GM18526 (cell line): ENCODE data around the gene FAM8A1.

Experiments used
- POLR2A ChIP-seq: IDR thresholded peaks from 3 replicates; pipeline ENCODE4 v1.6.1; 2011; ENCODE audit not compliant: insufficient read length; ENCODE audit errors: extremely low read depth

Gene FAM8A1

DNA sequence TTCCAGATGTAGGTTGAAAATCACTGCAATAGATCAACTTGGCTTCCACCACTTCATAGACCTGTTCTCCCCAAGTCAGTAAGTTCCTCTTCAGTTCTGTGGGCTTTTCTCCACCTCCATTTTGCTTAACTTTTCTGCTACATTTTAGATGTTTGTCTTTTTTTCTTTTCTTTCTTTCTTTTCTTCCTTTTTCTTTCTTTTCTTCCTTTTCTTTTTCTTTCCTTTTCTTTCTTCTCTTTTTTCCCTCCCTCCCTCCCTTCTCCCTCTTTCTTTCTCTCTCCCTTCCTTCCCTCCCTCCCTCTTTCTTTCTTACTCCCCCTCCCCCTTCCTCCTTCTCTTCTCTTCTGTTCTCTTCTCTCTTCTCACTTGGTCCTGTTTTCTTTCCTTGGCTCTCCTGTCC lies 6.9 kb upstream of the FAM8A1 start:
- no peak for TF ChIP-seq POLR2A

DNA sequence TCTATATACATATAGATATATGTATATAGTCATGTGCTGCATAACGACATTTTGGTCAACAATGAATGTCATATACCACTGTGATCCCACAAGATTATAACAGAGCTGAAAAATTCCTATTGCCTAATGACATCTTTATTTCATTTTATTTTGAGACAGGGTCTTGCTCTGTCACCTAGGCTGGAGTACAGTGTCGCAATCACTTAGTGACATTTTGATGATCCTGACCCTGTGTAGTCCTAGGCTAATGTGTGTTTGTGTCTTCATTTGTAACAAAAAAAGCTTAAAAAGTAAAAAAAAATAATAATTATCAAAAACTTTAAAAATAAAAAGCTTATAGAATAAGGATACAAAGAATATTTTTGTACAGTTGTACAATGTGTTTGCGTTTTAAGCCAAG lies 4.0 kb upstream of the FAM8A1 start:
- TF ChIP-seq POLR2A, result no peak

DNA sequence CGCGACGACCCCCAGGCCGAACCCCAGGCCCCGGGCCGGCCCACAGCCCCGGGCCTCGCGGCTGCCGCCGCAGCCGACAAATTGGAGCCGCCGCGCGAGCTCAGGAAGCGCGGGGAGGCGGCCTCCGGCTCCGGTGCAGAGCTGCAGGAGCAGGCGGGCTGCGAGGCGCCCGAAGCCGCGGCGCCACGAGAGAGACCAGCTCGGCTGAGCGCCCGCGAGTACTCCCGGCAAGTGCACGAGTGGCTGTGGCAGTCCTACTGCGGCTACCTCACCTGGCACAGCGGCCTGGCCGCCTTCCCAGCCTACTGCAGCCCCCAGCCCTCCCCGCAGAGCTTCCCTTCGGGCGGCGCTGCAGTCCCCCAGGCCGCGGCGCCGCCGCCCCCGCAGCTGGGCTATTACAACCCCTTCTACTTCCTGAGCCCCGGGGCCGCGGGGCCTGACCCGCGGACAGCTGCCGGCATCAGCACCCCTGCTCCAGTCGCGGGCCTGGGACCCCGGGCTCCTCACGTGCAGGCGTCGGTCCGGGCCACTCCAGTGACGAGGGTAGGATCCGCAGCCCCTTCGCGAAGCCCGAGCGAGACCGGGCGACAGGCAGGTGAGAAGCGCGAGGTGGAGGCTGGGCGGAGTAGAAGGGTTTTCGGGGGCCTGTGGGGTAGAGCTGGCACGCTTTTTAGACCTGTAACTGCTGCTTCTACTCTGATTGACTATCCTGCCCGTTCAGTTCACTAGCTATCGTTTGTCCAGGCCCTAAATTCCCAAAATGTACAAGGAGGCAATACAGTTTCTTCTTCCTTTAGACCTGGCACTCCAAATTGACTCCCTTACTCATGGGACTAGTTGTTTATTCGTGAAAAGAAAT lies 654 bp downstream of the FAM8A1 start:
- TF ChIP-seq POLR2A, result no peak

DNA sequence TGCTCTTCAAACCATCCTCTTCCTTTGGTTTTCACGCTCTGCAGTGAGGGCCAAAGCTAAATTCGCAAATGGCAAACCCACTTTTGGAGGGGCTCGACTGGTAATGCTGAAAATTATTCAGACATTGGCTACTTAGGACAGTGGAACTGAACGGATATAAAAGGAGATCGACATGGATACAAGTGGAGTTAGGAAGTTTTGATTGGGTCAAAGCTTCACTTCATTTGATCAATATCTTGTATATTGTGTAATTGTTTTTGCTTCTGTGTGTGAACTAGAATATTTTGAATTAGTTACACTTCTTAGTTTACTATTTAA lies 1.2 kb downstream of the FAM8A1 start:
- no peak for TF ChIP-seq POLR2A

DNA sequence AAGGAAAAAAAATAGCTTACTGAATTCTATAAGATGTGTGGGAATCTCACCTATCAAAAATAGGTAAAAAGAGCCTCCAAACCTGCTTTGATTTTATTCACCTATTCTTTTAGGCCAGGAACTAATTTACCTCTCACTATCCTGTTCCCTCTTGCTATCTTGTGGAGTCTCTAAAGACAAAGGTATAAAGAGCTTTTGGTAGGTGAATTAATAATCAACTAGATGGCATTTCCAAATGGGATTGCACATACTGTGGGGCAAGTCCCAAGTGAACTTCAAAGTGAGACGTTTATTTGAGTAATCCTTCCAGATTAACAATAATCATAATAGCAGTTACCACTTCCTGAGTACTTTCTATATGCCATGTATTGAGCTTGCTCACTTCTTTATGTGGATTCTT lies 2.8 kb downstream of the FAM8A1 start:
- TF ChIP-seq POLR2A, result no peak

DNA sequence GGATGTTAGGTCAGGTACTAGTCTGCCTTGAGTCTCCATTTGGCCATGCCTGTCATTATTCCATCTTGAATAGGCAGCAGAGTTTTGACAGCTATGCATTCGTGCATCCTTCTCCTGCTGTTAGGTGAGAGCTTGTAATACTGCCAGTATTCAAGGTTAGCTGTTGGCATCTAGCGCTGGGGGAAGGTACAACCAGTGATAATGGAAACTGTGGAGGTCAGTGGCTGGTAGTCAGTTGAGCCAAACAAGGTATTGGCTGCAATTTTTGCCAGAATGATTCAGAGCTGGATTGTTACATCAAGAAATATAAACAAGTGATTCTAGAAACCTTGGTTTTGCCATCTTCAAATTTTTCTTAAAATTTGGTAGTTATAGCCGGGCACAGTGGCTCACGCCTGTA lies 6.5 kb downstream of the FAM8A1 start:
- TF ChIP-seq POLR2A, result no peak

DNA sequence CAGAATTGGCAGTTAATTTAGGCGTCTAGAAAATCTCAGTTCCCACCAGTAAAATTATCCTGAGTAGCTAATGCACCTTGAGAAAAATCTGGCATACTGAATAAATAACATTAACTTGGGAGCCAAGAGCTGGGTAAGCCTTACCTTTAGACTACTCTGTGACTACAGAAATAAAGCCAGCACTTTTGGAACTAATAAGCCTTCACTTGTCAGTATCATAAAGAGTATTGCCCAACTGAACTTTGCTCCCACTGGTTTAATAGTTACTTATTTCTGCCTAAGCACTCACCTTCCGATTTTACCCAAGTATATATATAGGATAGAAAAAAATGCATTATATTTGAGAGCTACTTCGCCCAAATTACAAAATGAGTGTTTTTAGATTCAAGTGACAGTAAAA lies 10.7 kb downstream of the FAM8A1 start:
- TF ChIP-seq POLR2A, result no peak

DNA sequence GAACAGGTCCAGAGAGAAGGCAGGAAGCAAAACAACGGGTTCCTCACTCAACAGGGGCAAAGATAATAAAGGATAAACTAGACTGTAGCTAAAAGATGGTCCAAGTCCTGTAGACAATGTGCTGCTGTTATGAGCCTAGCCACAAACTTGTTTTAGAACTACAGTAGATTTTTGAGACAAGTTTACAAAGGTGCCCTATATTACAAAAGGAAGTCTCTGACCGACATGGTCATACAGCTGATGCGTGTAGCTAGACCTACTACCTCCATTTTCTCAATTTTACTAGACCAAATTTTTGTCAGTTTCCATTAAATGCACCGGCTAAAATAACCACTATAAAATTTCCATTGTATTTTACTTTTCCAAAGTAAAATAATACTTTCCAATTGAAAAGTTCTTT lies 11.9 kb downstream of the FAM8A1 start:
- TF ChIP-seq POLR2A, result no peak

DNA sequence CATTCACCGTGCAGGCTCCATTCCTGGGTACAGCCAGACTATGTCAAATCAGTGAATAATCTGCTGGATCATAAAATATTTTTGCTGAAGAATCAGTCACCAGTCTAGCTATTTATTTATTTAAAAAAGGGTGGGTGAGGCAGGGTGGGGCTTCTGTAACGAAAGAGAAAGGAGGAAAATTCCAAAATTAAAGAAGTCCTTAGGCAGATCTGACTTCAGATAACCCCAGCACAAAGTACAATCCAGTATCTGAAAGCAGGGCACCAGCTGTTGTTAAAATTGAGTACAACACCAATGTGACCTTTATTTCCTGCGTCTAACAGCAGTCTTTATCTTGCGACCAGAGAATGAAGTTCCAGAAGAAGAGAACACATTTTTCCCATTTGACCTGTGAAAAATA lies 15.7 kb downstream of the FAM8A1 start:
- TF ChIP-seq POLR2A, result no peak

DNA sequence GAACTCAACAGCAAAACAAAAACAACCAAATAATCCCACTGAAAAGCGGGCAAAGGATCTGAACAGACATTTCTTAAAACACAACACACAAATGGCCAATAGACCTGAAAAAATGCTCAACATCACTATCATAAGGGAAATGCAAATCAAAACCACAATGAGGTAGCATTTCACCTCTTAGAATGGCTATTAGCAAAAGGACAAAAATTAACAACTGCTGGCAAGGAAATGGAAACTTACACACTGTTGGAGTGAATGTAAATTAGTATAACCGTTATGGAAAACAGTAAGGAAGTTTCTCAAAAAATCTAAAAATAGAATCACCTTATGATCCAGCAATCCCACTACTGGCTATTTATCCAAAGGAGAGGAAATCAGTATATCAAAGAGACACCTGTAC lies 20.9 kb downstream of the FAM8A1 start:
- no peak for TF ChIP-seq POLR2A

DNA sequence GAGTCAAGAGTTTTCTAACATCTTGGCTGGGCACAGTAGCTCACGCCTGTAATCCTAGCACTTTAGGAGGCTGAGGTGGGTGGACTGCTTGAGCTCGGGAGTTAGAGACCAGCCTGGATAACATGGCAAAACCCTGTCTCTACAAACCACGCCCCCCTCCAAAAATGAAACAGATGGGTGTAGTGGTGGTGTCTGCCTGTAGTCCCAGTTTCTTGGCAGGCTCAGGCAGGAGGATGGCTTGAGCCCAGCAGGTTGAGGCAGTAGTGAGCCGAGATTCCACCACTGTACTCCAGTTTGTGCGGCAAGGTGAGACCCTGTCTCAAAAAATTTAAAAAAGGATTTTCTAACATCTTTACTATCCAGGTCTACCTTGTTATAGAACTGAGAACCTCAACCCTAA lies 22.0 kb downstream of the FAM8A1 start:
- no peak for TF ChIP-seq POLR2A

DNA sequence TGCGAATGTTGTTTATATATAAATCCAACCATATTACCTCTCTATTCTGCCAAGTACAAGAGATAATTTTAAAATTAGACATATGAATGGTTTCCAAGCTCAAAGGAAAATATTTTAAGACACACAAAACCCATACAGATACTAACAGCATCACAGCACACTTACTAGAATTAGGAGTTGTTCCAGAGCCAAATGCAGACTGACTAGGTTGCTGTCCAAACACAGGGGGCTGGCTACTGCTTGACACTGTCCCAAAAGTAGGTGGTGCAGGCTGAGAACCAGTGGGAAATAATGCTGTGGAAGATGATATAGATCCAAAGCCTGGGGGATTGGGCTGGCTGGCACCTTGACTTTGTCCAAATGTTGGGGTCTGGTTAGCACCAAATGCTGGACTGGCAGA lies 24.3 kb downstream of the FAM8A1 start:
- TF ChIP-seq POLR2A, result no peak

DNA sequence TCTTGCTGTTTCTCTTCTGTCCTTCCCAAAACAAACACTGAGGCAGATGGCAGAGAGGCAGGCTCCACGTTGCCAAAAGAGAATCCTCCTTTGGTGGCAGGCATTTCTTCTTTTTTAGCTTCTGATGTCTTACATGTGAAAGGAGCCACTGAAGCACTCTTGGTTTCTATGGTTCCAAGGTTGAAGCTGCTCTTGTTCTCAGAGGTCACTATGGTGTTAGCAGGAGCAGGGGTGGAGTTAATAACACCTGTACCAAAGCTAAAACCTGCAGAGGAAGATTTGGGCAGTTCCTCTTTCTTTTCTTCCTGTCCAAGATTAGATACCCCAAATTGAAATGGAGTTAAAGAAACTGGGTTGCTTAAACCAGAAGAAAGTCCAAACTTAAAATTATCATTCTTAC lies 28.8 kb downstream of the FAM8A1 start:
- TF ChIP-seq POLR2A, result no peak

DNA sequence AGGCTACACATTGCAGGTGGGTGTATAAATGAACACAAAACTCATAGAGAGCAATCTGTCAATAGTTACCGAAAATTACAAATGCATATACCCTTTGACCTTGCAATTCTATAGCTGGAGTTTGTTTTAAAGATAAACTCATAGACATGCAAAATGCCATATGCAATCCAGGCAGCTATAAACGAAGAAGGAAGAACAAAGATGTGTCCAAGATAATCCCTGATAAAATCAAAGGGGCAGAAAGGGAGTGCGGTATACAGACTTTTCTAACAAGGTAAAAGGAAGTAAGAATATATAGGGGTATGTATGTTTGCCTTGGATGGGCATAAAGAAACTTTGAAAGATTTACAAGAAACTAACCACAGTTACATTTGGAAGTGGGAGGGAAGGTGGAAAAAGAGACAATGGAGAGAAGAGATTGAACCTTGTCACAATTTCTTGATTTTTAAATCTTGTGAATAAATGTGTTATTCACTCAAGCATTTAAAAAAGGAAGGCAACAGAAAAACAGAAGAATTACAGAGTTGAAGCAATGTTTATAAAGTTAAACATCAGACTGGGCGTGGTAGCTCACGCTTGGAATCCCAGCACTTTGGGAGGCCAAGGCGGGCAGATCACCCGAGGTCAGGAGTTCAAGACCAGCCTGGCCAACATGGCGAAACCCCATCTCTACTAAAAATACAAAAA lies 29.9 kb downstream of the FAM8A1 start:
- no peak for TF ChIP-seq POLR2A

DNA sequence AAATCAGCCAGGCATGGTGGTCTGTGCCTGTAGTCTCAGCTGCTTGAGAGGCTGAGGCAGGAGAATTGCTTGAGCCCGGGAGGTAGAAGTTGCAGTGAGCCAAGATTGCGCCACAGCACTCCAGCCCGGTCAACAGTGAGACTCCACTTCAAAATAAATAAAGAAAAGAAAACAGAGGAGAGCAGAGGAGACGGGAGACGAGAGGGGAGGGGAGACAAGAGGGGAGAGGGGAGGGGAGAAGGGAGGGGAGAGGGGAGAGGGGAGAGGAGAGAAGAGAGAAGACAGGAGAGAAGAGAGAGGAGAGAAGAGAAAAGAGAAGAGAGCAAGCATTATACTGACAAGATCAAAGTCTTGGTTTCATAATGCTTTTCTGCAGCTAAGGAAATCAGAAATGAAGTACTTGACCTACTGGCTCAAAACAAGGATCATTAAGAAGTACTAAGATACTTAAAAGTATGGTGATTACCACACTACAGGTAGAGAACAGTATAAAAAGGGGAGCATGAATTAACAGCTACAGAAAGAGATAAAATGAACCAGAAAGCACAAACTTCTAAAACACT lies 30.5 kb downstream of the FAM8A1 start:
- TF ChIP-seq POLR2A, result no peak

DNA sequence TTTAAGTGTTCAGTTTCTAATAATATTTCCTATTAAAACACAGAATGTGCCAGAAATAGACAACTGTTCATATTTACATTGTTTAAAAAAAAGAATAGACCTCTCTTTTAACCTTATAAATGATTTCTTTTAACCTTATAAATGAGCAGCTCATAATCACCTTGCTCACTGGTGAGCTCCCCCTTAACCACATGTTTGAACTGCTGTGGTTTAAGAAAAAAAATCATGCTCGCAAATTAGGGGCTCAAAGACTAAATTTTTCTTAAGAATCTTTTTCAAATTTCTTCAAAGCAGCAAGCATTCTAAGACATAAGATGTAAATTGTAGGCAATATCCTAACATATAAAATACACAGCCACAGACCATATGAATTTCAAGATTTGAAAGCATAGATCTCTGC lies 32.8 kb downstream of the FAM8A1 start:
- no peak for TF ChIP-seq POLR2A
